GM18520 (cell line): Measurements from ENCODE around the gene SMIM11.
"Not testable (repeated sequence)": the region's sequence is repeated elsewhere in the genome, so short reads cannot be mapped to it uniquely, and the experiment has no call there.

Experiments
- ATAC-seq: cut with Tn5 transposase; IDR thresholded peaks from one replicate; pipeline ENCODE4 v1.9.1; 2021; ENCODE audit not compliant: unreplicated experiment

The SMIM11 gene

GRCh38 chr21:34407294-34407693 is 32.0 kb downstream of the SMIM11 start:
- ATAC-seq: not testable (repeated sequence)

- not testable (repeated sequence) for ATAC-seq
Measured at GRCh38 chr21:34417448-34418077, 42.3 kb downstream of the SMIM11 start.

- ATAC-seq: not testable (repeated sequence)
Measured at GRCh38 chr21:34423805-34424204, 48.5 kb downstream of the SMIM11 start, which contains the start of gene SMIM34. Gene SMIM34 (minus strand): TSS chr21:34423951. CDS start chr21:34423839, 112 bp downstream.

GRCh38 chr21:34427339-34427738 is 52.0 kb downstream of the SMIM11 start:
- ATAC-seq: not testable (repeated sequence)

- ATAC-seq: not testable (repeated sequence)
Measured at GRCh38 chr21:34428441-34428840, 53.1 kb downstream of the SMIM11 start.

- not testable (repeated sequence) for ATAC-seq
Measured at GRCh38 chr21:34429710-34430109, 54.4 kb downstream of the SMIM11 start.
